Prostate gland (tissue), 2 donors: ENCODE results near the gene FGF5. TPM values are rescaled to one million over a fixed set of nuclear protein-coding genes. Genes with fewer than 3 reads are reported as not detected.

Source experiments
- DNase-seq: peaks from one replicate; pipeline ENCODE4 v3.0.0-alpha.2; 2019; ENCODE audit warnings: low spot score
- H3K27ac ChIP-seq, 2 donors: fragments of 200-600 bp; sonication (generic); 2 replicates each; pipeline ENCODE4 v1.5.1; 2017 to 2019
- H3K27me3 ChIP-seq: fragments of 200-600 bp; sonication (generic); replicated peaks from 2 replicates; pipeline ENCODE4 v1.5.1; 2019; ENCODE audit not compliant: insufficient read depth
- H3K36me3 ChIP-seq, 2 donors: fragments of 200-600 bp; sonication (generic); 1 replicate in 1 of 2; 2 replicates in 1 of 2; pipeline versions ENCODE4 v1.5.1 to v1.8.1; 2017 to 2019
- H3K4me1 ChIP-seq: fragments of 200-600 bp; sonication (generic); replicated peaks from 2 replicates; pipeline ENCODE4 v1.5.1; 2019
- H3K4me3 ChIP-seq, 2 donors: fragments of 200-600 bp; sonication (generic); 2 replicates each; pipeline ENCODE4 v1.5.1; 2017 to 2019
- H3K9me3 ChIP-seq: fragments of 200-600 bp; sonication (generic); 2 replicates; pipeline ENCODE4 v1.5.1; 2017
- CTCF ChIP-seq, 4 experiments: fragments of 200-600 bp in 2 of 4; fragments of 450-650 bp in 2 of 4; sonication (generic) in 2 of 4; IDR thresholded peaks; 1 replicate in 3 of 4; 2 replicates in 1 of 4; pipeline ENCODE4 v1.5.1; 2016 to 2019; ENCODE audit warnings: antibody characterized with exemption in 4 of 4, mild to moderate bottlenecking in 2 of 4, moderate library complexity in 2 of 4
- POLR2A ChIP-seq: fragments of 450-650 bp; IDR thresholded peaks from one replicate; pipeline ENCODE4 v1.6.1; 2016; ENCODE audit warnings: antibody characterized with exemption, mild to moderate bottlenecking
- POLR2AphosphoS5 ChIP-seq: sonication (generic); formaldehyde crosslinking; IDR thresholded peaks from one replicate; pipeline ENCODE4 v1.6.1; 2017; ENCODE audit warnings: antibody characterized with exemption
- WGBS: methylation state at CpG from one replicate; pipeline ENCODE4 v1.1.5; 2018; 5-methylcytosine and 5-hydroxymethylcytosine counted together
- intact Hi-C: fragments of 100-400 bp; cut with DNase I; formaldehyde crosslinking; loops from one replicate; pipeline ENCODE4 v1.14.2; 2022
- total RNA-seq, 2 donors: library from RNA; depleted of rRNA; stranded (reverse); fragments of >200 nt; gene quantifications; one replicate each; pipeline ENCODE4 v1.1.0, GENCODE V29; 2016

Gene FGF5
- total RNA-seq, 2 donors from 2014 or later: not detected

GRCh38 chr4:80255329-80256095, 11.0 kb upstream of the FGF5 start:
- Histone ChIP-seq H3K9me3 (no peaks in the 10 kb centered on the region), H3K4me1 (no peaks in the 10 kb centered on the region), H3K27me3 (no peaks in the 10 kb centered on the region), H3K4me3 (no peak overlapping the region), H3K27ac (no peak overlapping the region), H3K36me3 (no peaks in the 10 kb centered on the region)
- DNase-seq: no peak
- WGBS: 37% methylated on average over 7 of the region's 7 CpGs
- TF ChIP-seq POLR2AphosphoS5 (no peak), POLR2A (no peak), CTCF (IDR thresholded peaks at IDR 0.05) (no peak)
- intact Hi-C loops: no loop called here

GRCh38 chr4:80257851-80258250, 8.6 kb upstream of the FGF5 start:
- TF ChIP-seq POLR2A (no peak), POLR2AphosphoS5 (no peak), CTCF (IDR thresholded peaks at IDR 0.05) (no peak)
- no peaks in the 10 kb centered on the region for H3K4me1 ChIP-seq
- no peaks in the 10 kb centered on the region for H3K36me3 ChIP-seq
- H3K4me3 ChIP-seq: no peak overlapping the region
- no peaks in the 10 kb centered on the region for H3K9me3 ChIP-seq
- H3K27ac ChIP-seq: no peak overlapping the region
- H3K27me3 ChIP-seq: peaks cover 1% of the 10 kb centered on the region
- intact Hi-C loops: no loop called here
- no peak for DNase-seq

GRCh38 chr4:80259012-80259411, 7.5 kb upstream of the FGF5 start:
- 49% methylated on average over 4 of the region's 4 CpGs for WGBS
- intact Hi-C loops: no loop called here
- no peak overlapping the region for H3K4me3 ChIP-seq
- peaks cover 11% of the 10 kb centered on the region for H3K27me3 ChIP-seq
- no peak overlapping the region for H3K27ac ChIP-seq
- no peaks in the 10 kb centered on the region for H3K4me1 ChIP-seq
- TF ChIP-seq CTCF (IDR thresholded peaks at IDR 0.05): no peak
- no peak for TF ChIP-seq POLR2A
- H3K36me3 ChIP-seq: no peaks in the 10 kb centered on the region
- no peak for DNase-seq
- no peaks in the 10 kb centered on the region for H3K9me3 ChIP-seq

GRCh38 chr4:80259817-80260216, 6.6 kb upstream of the FGF5 start:
- 93% methylated on average over 3 of the region's 3 CpGs for WGBS
- intact Hi-C loops: no loop called here
- Histone ChIP-seq H3K36me3 (no peaks in the 10 kb centered on the region), H3K4me1 (no peaks in the 10 kb centered on the region), H3K27me3 (peaks cover 19% of the 10 kb centered on the region), H3K4me3 (no peak overlapping the region), H3K27ac (no peak overlapping the region), H3K9me3 (no peaks in the 10 kb centered on the region)
- TF ChIP-seq CTCF (IDR thresholded peaks at IDR 0.05) (no peak), POLR2A (no peak), POLR2AphosphoS5 (no peak)
- no peak for DNase-seq

- WGBS: 100% methylated on average over 3 of the region's 3 CpGs
- DNase-seq: no peak
- Histone ChIP-seq H3K4me3 (no peak overlapping the region), H3K9me3 (no peaks in the 10 kb centered on the region), H3K4me1 (peaks cover 2% of the 10 kb centered on the region), H3K27me3 (peaks cover 23% of the 10 kb centered on the region), H3K36me3 (no peaks in the 10 kb centered on the region), H3K27ac (no peak overlapping the region)
- TF ChIP-seq POLR2A (no peak), POLR2AphosphoS5 (no peak), CTCF (IDR thresholded peaks at IDR 0.05) (no peak)
- intact Hi-C loops: no loop called here
Observed at GRCh38 chr4:80261989-80262600, 4.4 kb upstream of the FGF5 start.
